ENCODE measurements around the gene CACNA1I. TPM values are rescaled to one million over a fixed set of nuclear protein-coding genes. Genes with fewer than 3 reads are reported as not detected.

Gene CACNA1I
- total and polyA plus RNA-seq, 2 experiments from 2014 or later, result 0.04 to 0.24 TPM

DNA sequence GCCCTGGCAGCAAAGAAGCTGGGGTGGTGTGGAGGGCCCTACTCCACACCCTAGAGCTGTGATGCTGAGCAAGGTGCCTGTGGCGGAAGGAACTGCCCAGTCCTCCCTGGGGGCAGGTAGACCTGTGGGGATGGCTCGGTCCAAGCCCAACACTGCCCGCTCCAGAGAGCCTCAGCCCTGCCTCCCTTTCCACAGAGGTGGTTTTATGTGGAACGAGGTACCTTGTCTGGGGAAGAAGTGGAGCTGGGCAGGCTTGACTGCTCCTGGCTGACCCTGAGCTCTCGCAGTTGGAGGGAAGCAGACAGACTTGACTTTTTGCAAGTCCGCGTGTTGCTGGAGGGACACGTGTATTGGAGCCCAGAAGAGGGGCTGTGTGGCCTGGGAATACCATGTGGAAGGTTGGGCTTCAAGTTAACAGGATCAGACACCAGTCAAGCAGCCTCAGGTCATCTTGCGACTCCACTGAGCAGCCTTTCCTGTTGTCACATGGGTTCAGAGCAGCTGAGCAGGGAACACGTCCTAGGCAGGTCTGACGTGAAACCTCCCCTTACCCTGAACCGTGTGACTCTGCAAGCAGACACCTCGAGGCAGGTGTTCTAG lies 117.7 kb downstream of the CACNA1I start:
- Histone ChIP-seq H3K27me3 (no peaks in the 10 kb centered on the region), H3K4me1 (ENCODE audit: low read depth) (peaks cover 11% of the 10 kb centered on the region), H3K27ac (no peak overlapping the region), H3K36me3 (no peaks in the 10 kb centered on the region), H3K9me3 (ENCODE audit: low read depth) (no peaks in the 10 kb centered on the region), H3K4me3 (no peak overlapping the region)
- no peak for DNase-seq (ENCODE audit: low read depth in 1 of 2, low spot score in 1 of 2)
- TF ChIP-seq, protein P1, sequence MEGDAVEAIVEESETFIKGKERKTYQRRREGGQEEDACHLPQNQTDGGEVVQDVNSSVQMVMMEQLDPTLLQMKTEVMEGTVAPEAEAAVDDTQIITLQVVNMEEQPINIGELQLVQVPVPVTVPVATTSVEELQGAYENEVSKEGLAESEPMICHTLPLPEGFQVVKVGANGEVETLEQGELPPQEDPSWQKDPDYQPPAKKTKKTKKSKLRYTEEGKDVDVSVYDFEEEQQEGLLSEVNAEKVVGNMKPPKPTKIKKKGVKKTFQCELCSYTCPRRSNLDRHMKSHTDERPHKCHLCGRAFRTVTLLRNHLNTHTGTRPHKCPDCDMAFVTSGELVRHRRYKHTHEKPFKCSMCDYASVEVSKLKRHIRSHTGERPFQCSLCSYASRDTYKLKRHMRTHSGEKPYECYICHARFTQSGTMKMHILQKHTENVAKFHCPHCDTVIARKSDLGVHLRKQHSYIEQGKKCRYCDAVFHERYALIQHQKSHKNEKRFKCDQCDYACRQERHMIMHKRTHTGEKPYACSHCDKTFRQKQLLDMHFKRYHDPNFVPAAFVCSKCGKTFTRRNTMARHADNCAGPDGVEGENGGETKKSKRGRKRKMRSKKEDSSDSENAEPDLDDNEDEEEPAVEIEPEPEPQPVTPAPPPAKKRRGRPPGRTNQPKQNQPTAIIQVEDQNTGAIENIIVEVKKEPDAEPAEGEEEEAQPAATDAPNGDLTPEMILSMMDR (IDR thresholded peaks at IDR 0.05; ENCODE audit: low read depth, low read length), result no peak

DNA sequence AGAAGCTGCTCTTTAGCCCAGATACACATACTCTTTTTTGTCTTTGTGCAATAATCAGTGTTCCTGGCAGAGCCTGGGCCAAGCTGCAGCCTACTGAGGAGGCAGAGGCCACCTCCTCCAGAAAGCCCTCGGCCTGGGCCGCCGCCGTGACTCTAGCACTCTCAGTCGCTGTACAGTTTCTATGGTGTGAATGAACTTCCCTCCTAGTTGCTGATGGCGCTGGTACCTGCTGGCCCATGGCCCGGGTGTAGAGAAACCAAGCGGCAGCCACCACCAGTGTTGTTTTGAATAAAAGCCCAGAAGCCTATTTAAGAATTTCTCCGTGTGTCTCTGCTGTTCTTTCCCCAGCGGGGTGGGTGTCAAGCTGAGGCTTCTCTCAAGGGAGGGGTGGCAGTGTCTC lies 118.9 kb downstream of the CACNA1I start:
- DNase-seq (ENCODE audit: low read depth in 1 of 2, low spot score in 1 of 2), result no peak
- Histone ChIP-seq H3K27ac (no peak overlapping the region), H3K9me3 (ENCODE audit: low read depth) (no peaks in the 10 kb centered on the region), H3K36me3 (no peaks in the 10 kb centered on the region), H3K4me1 (ENCODE audit: low read depth) (peaks cover 11% of the 10 kb centered on the region), H3K4me3 (no peak overlapping the region), H3K27me3 (no peaks in the 10 kb centered on the region)
- TF ChIP-seq, protein P1 (IDR thresholded peaks at IDR 0.05; ENCODE audit: low read depth, low read length), result no peak

DNA sequence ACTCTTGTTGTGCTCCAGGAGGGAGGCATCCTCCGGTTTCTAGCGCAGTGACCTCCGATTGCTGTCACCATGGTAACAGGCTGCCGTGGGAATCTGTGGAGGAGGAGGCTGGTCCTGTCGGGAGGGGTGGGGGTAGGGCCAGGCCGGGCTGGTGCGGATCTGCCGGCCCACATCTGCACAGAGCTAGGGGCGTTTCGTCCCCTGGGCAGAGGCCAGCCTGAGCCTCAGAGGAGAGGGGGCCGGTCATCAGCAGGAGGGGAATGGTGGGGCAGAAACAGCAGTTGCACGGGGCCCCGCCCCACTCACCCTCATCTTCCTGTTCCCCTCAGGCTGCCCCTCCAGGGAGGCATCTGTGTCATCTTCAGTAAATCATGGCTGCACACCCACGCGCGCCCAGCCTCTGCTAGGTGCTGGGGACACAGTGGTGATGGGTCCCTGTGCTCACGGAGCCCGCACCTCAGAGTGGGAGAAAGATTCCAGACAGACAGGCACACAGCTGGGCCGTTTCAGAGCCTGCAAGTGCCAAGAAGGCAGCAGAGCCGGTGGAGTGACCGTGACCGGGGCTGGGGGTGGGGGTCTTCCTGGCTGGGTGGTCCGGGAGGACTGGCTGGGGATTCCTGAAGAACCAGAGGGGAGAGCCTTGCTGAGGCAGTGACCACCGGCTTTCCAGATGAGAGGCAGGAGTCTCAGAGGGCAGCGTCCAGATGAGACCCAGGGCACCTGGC lies 120.5 kb downstream of the CACNA1I start:
- no peaks in the 10 kb centered on the region for H3K9me3 ChIP-seq (ENCODE audit: low read depth)
- H3K27me3 ChIP-seq, result no peaks in the 10 kb centered on the region
- TF ChIP-seq, protein P1 (IDR thresholded peaks at IDR 0.05; ENCODE audit: low read depth, low read length), result no peak
- peaks cover 11% of the 10 kb centered on the region for H3K4me1 ChIP-seq (ENCODE audit: low read depth)
- no peak overlapping the region for H3K4me3 ChIP-seq
- peak in 1 of 2 donors; percentile 20 for DNase-seq (ENCODE audit: low read depth in 1 of 2, low spot score in 1 of 2)
- no peak overlapping the region for H3K27ac ChIP-seq
- no peaks in the 10 kb centered on the region for H3K36me3 ChIP-seq

DNA sequence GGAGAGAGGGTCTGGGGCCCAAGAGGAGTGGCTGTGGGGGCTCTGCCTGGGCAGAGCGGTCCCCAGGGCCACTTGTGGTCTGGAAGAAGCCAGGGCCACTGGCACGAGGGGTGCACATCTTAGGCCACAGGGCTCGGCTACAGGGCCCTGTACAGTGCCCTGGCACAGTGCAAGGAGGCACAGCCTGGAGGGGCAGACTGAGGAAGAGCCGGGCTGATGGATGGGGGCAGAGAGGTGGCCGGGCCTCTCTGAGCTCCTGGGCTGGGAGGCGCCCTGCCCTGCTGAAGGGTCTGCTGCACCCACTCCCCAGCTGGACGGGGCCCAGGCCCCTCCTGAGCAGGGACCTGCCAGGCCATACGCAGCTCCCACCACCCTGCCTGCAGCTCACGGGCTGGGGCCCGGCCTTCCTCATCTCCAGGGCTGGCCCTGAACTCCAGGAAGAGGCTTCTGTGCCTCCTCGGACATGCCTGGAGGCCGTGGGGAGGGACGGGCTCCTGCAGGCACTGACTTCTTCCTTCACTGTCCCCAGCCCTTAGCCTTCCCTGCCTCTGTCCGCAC lies 123.5 kb downstream of the CACNA1I start:
- Histone ChIP-seq H3K27ac (no peak overlapping the region), H3K4me1 (ENCODE audit: low read depth) (peaks cover 11% of the 10 kb centered on the region), H3K36me3 (no peaks in the 10 kb centered on the region), H3K27me3 (no peaks in the 10 kb centered on the region), H3K9me3 (ENCODE audit: low read depth) (no peaks in the 10 kb centered on the region), H3K4me3 (no peak overlapping the region)
- DNase-seq (ENCODE audit: low read depth in 1 of 2, low spot score in 1 of 2), result no peak
- TF ChIP-seq, protein P1 (IDR thresholded peaks at IDR 0.05; ENCODE audit: low read depth, low read length), result no peak

DNA sequence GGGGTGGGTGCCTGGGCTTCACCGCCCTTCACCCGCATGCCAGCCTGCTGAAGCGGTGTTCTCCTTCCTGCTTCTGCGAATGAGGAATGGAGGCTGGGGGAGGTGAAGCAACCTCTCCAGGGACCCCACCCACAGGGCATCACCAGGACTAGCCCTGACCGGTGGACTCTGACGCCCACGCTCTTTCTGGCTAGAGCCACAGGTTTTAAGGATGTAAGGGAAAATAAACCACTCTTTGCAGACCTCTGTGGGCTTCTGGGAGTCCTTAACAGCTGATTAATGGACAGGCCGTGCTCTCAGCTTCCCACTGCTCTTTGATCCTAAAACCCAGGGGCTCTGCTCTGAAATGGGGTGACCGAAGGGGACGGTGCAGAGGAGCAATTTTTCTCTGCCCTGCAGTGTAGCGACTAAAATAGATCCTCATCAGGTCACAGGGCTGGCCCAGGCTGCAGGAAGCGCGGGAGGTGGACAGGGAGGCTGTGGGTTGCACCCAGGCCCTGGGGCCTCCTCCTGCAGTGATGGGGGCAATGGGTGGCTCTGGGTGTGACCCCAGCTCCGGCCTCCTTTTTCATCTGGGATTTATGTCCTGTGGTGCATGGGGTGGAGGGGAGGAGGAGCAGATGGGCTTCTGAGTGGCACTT lies 127.4 kb downstream of the CACNA1I start:
- no peaks in the 10 kb centered on the region for H3K4me1 ChIP-seq (ENCODE audit: low read depth)
- TF ChIP-seq, protein P1 (IDR thresholded peaks at IDR 0.05; ENCODE audit: low read depth, low read length), result no peak

More for the DNA sequence above, 127.4 kb downstream of the CACNA1I start:
- Histone ChIP-seq H3K27ac (no peak overlapping the region), H3K4me3 (no peak overlapping the region), H3K36me3 (no peaks in the 10 kb centered on the region), H3K9me3 (ENCODE audit: low read depth) (no peaks in the 10 kb centered on the region), H3K27me3 (no peaks in the 10 kb centered on the region)
- DNase-seq (ENCODE audit: low read depth in 1 of 2, low spot score in 1 of 2), result no peak

All from cardiac muscle cell (in vitro differentiated cells and primary cell).